Lower leg skin (tissue), 4 donors: Measurements from ENCODE around the gene FCN2. TPM values are rescaled to one million over a fixed set of nuclear protein-coding genes. Genes with fewer than 3 reads are reported as not detected.
A peak's percentile ranks its signal among the peaks of the same experiment; 100 is the strongest.

Experiments
- DNase-seq, 2 donors: peaks; one replicate each; pipeline ENCODE4 v3.0.0-alpha.2; 2019; ENCODE audit warnings: low spot score in 2 of 2
- H3K4me3 ChIP-seq: fragments of 200-600 bp; sonication (generic); 2 replicates; pipeline ENCODE4 v1.5.1; 2017; ENCODE audit warnings: mild to moderate bottlenecking, low read depth; ENCODE audit not compliant: poor library complexity, severe bottlenecking
- POLR2A ChIP-seq, 2 donors: fragments of 450-650 bp; IDR thresholded peaks; one replicate each; pipeline ENCODE4 v1.6.1; 2016 to 2017; ENCODE audit warnings: antibody characterized with exemption in 2 of 2, mild to moderate bottlenecking in 1 of 2, moderate library complexity in 1 of 2
- WGBS, 2 donors: methylation state at CpG; one replicate each; pipeline ENCODE4 v1.1.5; 2018; 5-methylcytosine and 5-hydroxymethylcytosine counted together
- intact Hi-C: fragments of 100-400 bp; cut with DNase I; formaldehyde crosslinking; loops from one replicate; pipeline ENCODE4 v1.15.0; 2023; ENCODE audit warnings: low total_unique reads
- total RNA-seq, 4 donors: library from RNA; depleted of rRNA; stranded (reverse); fragments of >200 nt; gene quantifications; one replicate each; pipeline ENCODE4 v1.1.0, GENCODE V29; 2016
- TF ChIP-seq, protein P1 (sequence below), 3 donors: fragments of 450-650 bp; IDR thresholded peaks; one replicate each; pipeline ENCODE4 v1.5.1; 2016; ENCODE audit warnings: antibody characterized with exemption in 3 of 3, mild to moderate bottlenecking in 3 of 3, moderate library complexity in 2 of 3

Gene FCN2
- under 1 TPM in 1 of 4 donors, not detected in 3; 0.29 TPM for total RNA-seq

- intact Hi-C loops: no loop called here
- no peak within 1 kb of the TSS for H3K4me3 ChIP-seq
- WGBS, 2 donors: 82 to 87% methylated on average over 22 to 25 of the region's 25 CpGs
- DNase-seq: peak in 1 of 2 donors; percentile 78
- no peak for TF ChIP-seq POLR2A (IDR thresholded peaks at IDR 0.05)
- TF ChIP-seq, protein P1, sequence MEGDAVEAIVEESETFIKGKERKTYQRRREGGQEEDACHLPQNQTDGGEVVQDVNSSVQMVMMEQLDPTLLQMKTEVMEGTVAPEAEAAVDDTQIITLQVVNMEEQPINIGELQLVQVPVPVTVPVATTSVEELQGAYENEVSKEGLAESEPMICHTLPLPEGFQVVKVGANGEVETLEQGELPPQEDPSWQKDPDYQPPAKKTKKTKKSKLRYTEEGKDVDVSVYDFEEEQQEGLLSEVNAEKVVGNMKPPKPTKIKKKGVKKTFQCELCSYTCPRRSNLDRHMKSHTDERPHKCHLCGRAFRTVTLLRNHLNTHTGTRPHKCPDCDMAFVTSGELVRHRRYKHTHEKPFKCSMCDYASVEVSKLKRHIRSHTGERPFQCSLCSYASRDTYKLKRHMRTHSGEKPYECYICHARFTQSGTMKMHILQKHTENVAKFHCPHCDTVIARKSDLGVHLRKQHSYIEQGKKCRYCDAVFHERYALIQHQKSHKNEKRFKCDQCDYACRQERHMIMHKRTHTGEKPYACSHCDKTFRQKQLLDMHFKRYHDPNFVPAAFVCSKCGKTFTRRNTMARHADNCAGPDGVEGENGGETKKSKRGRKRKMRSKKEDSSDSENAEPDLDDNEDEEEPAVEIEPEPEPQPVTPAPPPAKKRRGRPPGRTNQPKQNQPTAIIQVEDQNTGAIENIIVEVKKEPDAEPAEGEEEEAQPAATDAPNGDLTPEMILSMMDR (IDR thresholded peaks at IDR 0.05): no peak
Observed at GRCh38 chr9:134880484-134881312, at the start of gene FCN2. TSS of gene FCN2 (plus strand) at chr9:134880810. CDS start at chr9:134880822, 12 bp downstream.

DNA sequence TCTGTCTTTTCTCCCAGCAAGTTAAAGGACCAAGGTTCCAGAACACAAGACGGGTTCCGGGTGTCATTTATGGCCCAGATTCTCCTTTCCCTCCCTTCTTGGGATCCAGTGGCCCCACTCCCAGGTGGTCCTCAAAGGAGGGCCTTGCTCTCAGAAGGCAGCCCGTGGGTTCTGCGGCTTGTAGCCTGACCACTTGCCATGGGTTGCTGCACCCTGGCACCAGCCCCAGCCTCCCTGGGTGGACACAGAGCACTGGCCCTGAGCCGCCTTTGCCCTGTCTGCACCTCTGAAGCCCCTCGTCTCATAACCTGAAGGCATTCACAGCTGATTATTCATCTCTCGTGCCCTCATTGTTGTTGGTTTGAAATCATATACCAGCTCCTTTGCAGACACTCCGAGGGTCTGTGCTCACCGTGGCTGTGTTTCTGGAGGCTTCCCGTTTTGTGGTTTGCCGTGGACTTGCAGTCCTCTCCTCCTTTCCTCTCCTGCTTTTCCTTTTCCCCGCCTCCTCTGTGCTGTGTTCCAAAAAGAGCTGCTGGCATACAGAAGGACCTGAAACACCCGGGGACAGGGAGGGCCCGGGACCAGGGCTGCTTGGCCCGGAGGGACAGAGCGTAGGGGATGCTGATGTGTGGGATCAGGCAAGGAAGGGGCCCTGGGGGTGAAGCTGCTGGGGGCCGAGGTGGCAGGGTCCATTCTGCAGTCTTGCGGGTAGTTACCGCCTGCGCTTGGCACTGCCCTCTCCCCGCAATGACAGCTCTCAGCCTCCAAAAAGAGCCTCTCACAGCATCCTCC lies 49.5 kb upstream of the FCN2 start:
- no peak overlapping the region for H3K4me3 ChIP-seq
- no peak for DNase-seq
- TF ChIP-seq, protein P1 (IDR thresholded peaks at IDR 0.05): no peak
- TF ChIP-seq POLR2A (IDR thresholded peaks at IDR 0.05): no peak
- WGBS, 2 donors: 85% methylated on average over 21 of the region's 21 CpGs
- intact Hi-C loops: no loop called here

GRCh38 chr9:134832471-134832870 lies 48.1 kb upstream of the FCN2 start:
- no peak overlapping the region for H3K4me3 ChIP-seq
- WGBS, 2 donors: 97% methylated on average over 16 to 18 of the region's 19 CpGs
- TF ChIP-seq, protein P1 (IDR thresholded peaks at IDR 0.05): no peak
- no peak for TF ChIP-seq POLR2A (IDR thresholded peaks at IDR 0.05)
- intact Hi-C loops: no loop called here
- DNase-seq: no peak

- intact Hi-C loops: no loop called here
- WGBS, 2 donors: 86 to 87% methylated on average over 11 of the region's 11 CpGs
Observed at GRCh38 chr9:134833294-134833880, 47.2 kb upstream of the FCN2 start.

DNA sequence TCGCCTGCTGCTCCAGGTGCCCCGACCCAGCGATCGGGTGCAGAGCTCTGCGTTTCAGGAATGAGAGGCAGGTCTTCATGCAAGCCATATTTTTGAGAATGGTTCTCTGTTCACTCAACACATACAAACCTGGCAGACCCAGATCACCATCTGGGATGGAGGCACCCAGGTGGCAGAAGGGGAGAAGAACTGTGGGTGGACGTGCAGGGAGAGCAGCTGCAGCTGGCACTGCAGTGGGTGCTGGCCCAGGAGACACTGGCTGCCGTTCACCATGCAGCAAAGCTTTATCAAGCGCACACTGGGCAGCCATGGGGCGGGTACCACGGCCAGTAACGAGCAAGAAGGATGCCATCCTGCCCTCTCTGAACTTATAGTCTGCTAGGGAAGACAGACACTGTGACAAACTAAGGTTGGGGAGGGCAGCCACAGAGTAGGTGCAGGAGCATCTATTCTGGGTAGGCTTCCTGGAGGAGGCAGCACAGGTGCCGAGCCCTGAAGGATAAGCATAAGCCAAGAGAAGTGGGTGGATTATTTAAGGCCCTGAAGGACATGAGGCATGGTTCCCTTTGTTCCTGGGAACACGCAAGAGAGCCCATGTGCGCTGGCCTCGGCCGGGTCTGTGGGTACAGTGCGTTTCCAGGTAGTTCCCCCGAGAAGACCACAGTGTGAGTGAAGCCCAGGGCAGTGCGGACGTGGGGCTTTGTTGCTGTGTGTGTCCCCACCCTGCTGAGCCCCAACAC lies 46.2 kb upstream of the FCN2 start:
- no peak for DNase-seq
- no peak overlapping the region for H3K4me3 ChIP-seq
- TF ChIP-seq, protein P1 (IDR thresholded peaks at IDR 0.05): no peak
- TF ChIP-seq POLR2A (IDR thresholded peaks at IDR 0.05): no peak
- intact Hi-C loops: no loop called here
- WGBS, 2 donors: 92 to 95% methylated on average over 18 of the region's 20 CpGs

More at GRCh38 chr9:134833294-134833880, 47.2 kb upstream of the FCN2 start:
- no peak for DNase-seq
- no peak overlapping the region for H3K4me3 ChIP-seq
- TF ChIP-seq, protein P1 (IDR thresholded peaks at IDR 0.05): no peak
- no peak for TF ChIP-seq POLR2A (IDR thresholded peaks at IDR 0.05)
